ENCODE results near the gene NEURL3. TPM values are rescaled to one million over a fixed set of nuclear protein-coding genes. Genes with fewer than 3 reads are reported as not detected.
"Not testable (repeated sequence)": the region's sequence is repeated elsewhere in the genome, so short reads cannot be mapped to it uniquely, and the experiment has no call there.

The NEURL3 gene
- total RNA-seq (2014; rRNA removed; shearing (Covaris generic)) = not detected in 2 replicates
- not detected in 2 replicates for polyA plus RNA-seq (2015; cell fraction: cytosol; rRNA removed)
- 0.38 TPM in 1 of 2 replicates, not detected in the other for polyA plus RNA-seq (2015; cell fraction: nucleus; rRNA removed)

DNA sequence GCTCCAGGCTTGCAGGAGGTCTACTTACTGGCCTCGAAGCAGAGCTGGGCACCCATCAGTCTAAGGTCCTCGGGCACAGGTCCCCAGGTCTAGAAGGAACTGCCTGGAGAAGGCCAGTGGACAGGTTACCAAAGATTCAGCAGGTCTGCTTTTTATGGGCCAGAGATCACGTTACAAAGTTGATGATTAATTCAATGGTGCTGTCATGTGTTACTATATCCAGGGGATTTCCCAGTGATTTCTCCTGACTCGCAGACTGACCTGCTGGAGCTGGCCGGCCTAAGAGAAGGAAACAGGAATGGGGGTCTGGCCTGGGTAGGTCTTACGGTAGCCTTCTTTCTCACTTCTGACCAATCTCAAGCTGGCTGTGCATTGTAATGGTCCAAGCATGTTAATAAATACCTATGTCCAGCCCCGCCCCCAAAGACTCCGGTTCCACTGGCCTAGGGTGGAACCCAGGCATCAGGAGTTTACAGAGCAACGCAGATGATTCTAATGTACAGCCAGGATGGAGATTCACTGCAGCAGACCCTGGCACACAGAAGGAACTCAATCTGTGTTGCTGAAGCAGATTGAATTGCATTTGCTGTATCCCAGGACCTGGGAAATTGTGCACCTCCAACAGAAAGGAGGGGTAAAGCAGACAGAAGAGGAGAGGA lies at the start of gene NEURL3:
NEURL3 (minus strand) TSS at position 127 of the 659 bp plus-strand sequence; CDS start at position 56, 71 bp downstream.
- in situ Hi-C loops (cut with HindIII; ENCODE audit: low pct_unique_long_range_greater_than_20kb, low sequenced_read_pairs) = no loop called here
- DNase-seq (ENCODE audit: low read depth, low spot score) = peak; percentile 18

- peak; percentile 64 for DNase-seq (ENCODE audit: low read depth, low spot score)
- in situ Hi-C loops (cut with HindIII; ENCODE audit: low pct_unique_long_range_greater_than_20kb, low sequenced_read_pairs) = no loop called here
Measured at GRCh38 chr2:96554293-96555145, 49.4 kb upstream of the NEURL3 start.

- DNase-seq (ENCODE audit: low read depth, low spot score); in situ Hi-C loops (cut with HindIII; ENCODE audit: low pct_unique_long_range_greater_than_20kb, low sequenced_read_pairs): not testable (repeated sequence)
Measured at GRCh38 chr2:96553957-96554292, 48.8 kb upstream of the NEURL3 start.

GRCh38 chr2:96553176-96553956 lies 48.2 kb upstream of the NEURL3 start:
- no peak for DNase-seq (ENCODE audit: low read depth, low spot score)
- in situ Hi-C loops (cut with HindIII; ENCODE audit: low pct_unique_long_range_greater_than_20kb, low sequenced_read_pairs) = no loop called here

GRCh38 chr2:96552315-96553175 lies 47.4 kb upstream of the NEURL3 start:
- no peak for DNase-seq (ENCODE audit: low read depth, low spot score)

GRCh38 chr2:96551605-96552314 lies 46.6 kb upstream of the NEURL3 start:
- in situ Hi-C loops (cut with HindIII; ENCODE audit: low pct_unique_long_range_greater_than_20kb, low sequenced_read_pairs) = no loop called here
- DNase-seq (ENCODE audit: low read depth, low spot score) = no peak

More at GRCh38 chr2:96552315-96553175, 47.4 kb upstream of the NEURL3 start:
- in situ Hi-C loops (cut with HindIII; ENCODE audit: low pct_unique_long_range_greater_than_20kb, low sequenced_read_pairs) = no loop called here

DNA sequence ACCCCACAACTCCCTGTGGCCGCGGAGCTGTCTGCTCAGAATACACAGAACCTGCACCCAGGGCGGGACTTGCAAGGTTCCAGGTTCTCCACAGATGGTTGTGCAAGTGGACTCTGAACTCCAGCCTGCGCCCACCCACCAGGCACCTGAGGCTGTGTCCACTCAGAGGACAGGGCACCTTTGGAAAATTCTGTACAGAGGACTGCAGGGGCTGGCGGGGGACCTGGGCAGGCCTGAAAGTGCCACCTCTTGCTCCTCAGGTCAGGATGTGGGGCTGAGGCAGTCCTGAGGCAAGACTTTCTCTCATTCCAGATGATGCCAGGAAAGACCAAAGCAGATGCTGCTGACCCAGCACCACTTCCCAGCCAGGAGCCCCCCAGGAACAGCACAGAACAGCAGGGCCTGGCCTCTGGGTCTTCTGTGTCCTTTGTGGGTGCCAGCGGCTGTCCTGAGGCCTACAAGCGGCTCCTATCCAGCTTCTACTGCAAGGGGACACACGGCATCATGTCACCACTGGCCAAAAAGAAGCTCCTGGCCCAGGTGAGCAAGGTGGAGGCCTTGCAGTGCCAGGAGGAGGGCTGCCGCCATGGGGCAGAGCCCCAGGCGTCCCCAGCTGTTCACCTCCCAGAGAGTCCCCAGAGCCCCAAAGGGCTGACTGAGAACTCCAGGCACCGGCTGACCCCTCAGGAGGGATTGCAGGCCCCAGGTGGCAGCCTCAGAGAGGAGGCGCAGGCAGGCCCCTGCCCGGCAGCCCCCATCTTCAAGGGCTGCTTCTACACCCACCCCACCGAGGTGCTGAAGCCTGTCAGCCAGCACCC lies 45.8 kb upstream of the NEURL3 start:
- no peak for DNase-seq (ENCODE audit: low read depth, low spot score)
- in situ Hi-C loops (cut with HindIII; ENCODE audit: low pct_unique_long_range_greater_than_20kb, low sequenced_read_pairs) = no loop called here

DNA sequence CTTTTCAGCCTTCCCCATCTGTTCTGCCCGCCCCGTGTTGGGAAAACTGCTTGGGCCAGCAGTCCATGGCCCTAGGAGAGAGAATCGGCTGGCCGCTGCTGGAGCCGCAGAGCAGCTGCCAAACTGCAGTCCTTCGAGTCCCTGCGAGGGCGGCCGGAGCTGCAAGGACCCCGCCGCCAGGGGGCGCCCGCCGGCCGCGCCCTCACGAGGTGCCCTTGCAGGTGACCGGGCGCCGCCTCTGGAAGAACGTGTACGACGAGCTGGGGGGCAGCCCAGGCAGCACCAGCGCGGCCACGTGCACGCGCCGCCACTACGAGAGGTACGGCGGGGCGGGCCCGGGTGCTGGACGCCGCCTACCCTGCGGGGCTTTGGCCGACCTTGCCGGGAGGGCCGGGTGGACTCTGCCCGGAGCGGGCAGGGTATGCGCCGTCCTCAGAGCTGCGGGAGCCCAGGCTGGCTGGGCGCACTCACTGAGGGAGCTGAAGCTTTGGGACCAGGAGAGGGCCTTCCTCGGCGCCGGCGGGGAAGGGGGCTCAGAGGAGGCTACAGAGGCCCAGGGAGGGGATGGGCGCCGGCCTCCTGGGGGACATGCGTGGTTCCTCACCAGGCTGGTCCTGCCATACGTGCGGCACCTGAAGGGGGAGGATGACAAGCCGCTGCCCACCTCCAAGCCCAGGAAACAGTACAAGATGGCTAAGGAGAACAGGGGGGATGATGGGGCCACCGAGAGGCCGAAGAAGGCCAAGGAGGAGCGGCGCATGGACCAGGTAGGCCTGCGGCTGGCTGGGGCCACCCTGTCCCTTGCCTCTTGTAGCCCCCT lies 45.0 kb upstream of the NEURL3 start:
- in situ Hi-C loops (cut with HindIII; ENCODE audit: low pct_unique_long_range_greater_than_20kb, low sequenced_read_pairs) = loop anchor here (25.0 kb wide), 1 partner anchor 113 kb away; no protein-coding TSS in a partner anchor
- DNase-seq (ENCODE audit: low read depth, low spot score) = peak; percentile 37

GRCh38 chr2:96549466-96549785 lies 44.3 kb upstream of the NEURL3 start:
- in situ Hi-C loops (cut with HindIII; ENCODE audit: low pct_unique_long_range_greater_than_20kb, low sequenced_read_pairs) = loop anchor here (25.0 kb wide), 1 partner anchor 112 kb away; no protein-coding TSS in a partner anchor
- no peak for DNase-seq (ENCODE audit: low read depth, low spot score)

DNA sequence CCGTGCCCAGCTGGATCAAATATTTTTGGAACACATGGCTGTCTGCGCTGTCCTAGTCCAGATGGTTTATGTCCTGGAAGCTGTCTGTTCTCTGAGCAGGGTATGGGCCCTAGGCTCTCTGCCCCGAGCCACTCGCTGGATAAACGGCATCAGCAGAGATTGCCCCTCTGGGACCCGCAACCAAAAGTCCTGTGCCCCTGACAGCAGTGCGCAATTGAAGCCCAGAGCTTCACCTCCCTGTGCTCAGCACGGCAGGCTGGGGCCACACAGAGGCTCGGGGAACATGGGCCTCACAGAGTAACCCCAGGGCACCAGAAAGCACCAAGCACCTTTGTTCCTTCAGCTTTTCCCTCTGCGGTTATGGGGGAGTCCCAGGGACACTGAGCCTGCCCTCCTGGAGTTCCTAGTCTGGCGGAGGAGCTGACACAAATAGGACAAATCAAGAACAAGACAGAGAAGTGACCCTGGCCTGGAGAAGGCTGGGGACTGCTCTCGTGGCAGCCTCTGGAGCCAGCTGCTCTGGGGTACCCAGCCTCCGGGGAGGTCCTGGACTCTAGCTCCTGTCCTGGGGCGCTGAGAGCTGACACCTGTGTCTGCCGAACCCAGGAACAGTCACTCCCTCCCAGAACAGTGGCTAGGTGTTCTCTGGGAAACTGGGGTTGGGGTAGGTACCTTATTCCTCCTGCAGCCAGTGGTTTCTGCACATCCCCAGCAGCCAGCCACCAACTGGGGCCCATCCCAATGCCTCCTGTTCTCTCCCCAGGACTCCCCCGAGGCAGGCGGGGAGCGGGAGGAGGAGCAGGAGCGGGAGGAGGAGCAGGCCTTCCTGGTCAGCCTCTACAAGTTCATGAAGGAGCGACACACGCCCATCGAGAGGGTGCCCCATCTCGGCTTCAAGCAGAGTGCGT lies 43.7 kb upstream of the NEURL3 start:
- in situ Hi-C loops (cut with HindIII; ENCODE audit: low pct_unique_long_range_greater_than_20kb, low sequenced_read_pairs) = loop anchor here (25.0 kb wide), 1 partner anchor 112 kb away; no protein-coding TSS in a partner anchor
- no peak for DNase-seq (ENCODE audit: low read depth, low spot score)

- in situ Hi-C loops (cut with HindIII; ENCODE audit: low pct_unique_long_range_greater_than_20kb, low sequenced_read_pairs) = loop anchor here (25.0 kb wide), 1 partner anchor 110 kb away; no protein-coding TSS in a partner anchor
- DNase-seq (ENCODE audit: low read depth, low spot score) = no peak
Measured at GRCh38 chr2:96547731-96548171, 42.6 kb upstream of the NEURL3 start.

DNA sequence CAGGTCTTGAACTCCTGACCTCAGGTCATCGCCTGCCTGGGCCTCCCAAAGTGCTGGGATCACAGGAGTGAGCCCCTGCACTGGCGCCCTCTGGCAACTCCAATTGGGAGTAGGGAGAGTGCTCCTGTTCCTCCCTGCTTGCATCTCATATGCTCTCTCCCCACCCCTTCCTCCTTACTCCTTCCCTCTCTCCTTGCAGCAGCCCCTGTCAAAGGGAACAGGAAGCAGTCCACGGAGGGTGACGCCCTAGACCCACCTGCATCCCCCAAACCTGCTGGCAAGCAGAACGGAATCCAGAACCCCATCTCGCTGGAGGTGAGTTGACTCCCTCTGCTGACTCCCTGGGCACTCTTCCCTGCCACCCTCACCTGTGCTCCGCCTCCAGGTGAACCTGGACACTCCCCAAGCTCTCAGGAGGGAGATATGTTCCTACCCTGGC lies 42.1 kb upstream of the NEURL3 start:
- in situ Hi-C loops (cut with HindIII; ENCODE audit: low pct_unique_long_range_greater_than_20kb, low sequenced_read_pairs) = loop anchor here (25.0 kb wide), 1 partner anchor 110 kb away; no protein-coding TSS in a partner anchor
- DNase-seq (ENCODE audit: low read depth, low spot score) = no peak

DNA sequence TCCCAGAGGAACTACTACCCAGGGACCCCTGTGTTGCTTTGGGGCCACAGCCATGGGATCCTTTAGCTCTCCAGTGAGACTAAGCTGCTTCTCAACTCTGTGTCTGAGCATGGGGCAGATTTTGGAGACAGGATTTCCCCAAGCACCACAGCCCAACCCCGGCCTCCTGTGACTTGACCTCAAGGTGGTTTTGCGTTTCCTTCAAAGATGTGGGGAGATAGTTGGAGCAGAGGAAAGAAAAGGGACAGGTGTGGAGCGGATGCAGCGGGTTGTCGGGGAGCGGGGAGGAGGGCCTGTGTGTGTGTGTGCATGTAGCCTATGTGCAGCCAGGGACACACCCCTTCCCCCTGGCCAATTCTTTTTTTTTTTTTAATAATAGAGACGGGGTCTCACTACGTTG lies 41.6 kb upstream of the NEURL3 start:
- no peak for DNase-seq (ENCODE audit: low read depth, low spot score)
- in situ Hi-C loops (cut with HindIII; ENCODE audit: low pct_unique_long_range_greater_than_20kb, low sequenced_read_pairs) = loop anchor here (25.0 kb wide), 1 partner anchor 109 kb away; no protein-coding TSS in a partner anchor

DNA sequence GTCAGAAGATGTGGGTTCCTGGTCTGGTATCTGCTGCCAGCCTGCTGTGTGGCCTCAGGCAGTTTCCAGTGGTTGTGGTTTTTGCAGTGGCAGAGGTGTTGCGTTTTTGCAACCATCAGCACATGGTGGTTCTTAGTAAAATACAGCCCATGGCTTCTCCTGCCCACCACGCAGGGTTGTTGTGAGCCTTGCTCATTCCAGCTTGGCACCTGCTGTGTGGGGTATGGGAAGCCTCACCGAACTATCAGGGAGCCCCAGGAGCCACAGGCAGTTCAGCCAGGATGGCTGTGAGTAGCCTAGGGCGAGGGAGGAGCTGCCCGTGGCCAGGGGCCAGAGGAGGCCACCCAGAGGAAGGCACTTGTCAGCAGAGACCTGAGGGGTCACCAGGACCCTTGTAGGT lies 41.2 kb upstream of the NEURL3 start:
- in situ Hi-C loops (cut with HindIII; ENCODE audit: low pct_unique_long_range_greater_than_20kb, low sequenced_read_pairs) = loop anchor here (25.0 kb wide), 1 partner anchor 109 kb away; no protein-coding TSS in a partner anchor
- no peak for DNase-seq (ENCODE audit: low read depth, low spot score)
